ENCODE measurements around the gene DIS3L.
"Not testable (repeated sequence)": the region's sequence is repeated elsewhere in the genome, so short reads cannot be mapped to it uniquely, and the experiment has no call there.

The DIS3L gene

GRCh38 chr15:66290007-66290406 lies 3.4 kb upstream of the DIS3L start:
- TF ChIP-seq POLR2A (IDR thresholded peaks at IDR 0.05; ENCODE audit: low read depth, low read length): no peak
- DNase-seq (ENCODE audit: insufficient read length, low spot score) (no peak), FAIRE-seq (no peak)

GRCh38 chr15:66290518-66290917 lies 2.9 kb upstream of the DIS3L start:
- FAIRE-seq (no peak), DNase-seq (ENCODE audit: insufficient read length, low spot score) (no peak)
- TF ChIP-seq POLR2A (IDR thresholded peaks at IDR 0.05; ENCODE audit: low read depth, low read length): no peak

- DNase-seq (ENCODE audit: insufficient read length, low spot score) (no peak), FAIRE-seq (no peak)
- no peak for TF ChIP-seq POLR2A (IDR thresholded peaks at IDR 0.05; ENCODE audit: low read depth, low read length)
These were observed 1.4 kb upstream of the DIS3L start for GRCh38 chr15:66291816-66292570.

GRCh38 chr15:66292571-66293418 lies 573 bp upstream of the DIS3L start:
- DNase-seq (ENCODE audit: insufficient read length, low spot score) (no peak), FAIRE-seq (no peak)
- no peak for TF ChIP-seq POLR2A (IDR thresholded peaks at IDR 0.05; ENCODE audit: low read depth, low read length)

- peak; percentile 50 for DNase-seq (ENCODE audit: insufficient read length, low spot score)
- TF ChIP-seq POLR2A (IDR thresholded peaks at IDR 0.05; ENCODE audit: low read depth, low read length): no peak
- FAIRE-seq: peak; percentile 57
These were observed 976 bp downstream of the DIS3L start for GRCh38 chr15:66294157-66294931.

GRCh38 chr15:66294932-66295235 lies 1.5 kb downstream of the DIS3L start:
- FAIRE-seq: no peak
- peak; percentile 16 for DNase-seq (ENCODE audit: insufficient read length, low spot score)
- TF ChIP-seq POLR2A (IDR thresholded peaks at IDR 0.05; ENCODE audit: low read depth, low read length): no peak

- no peak for TF ChIP-seq POLR2A (IDR thresholded peaks at IDR 0.05; ENCODE audit: low read depth, low read length)
- FAIRE-seq (no peak), DNase-seq (ENCODE audit: insufficient read length, low spot score) (no peak)
These were observed 2.8 kb downstream of the DIS3L start for GRCh38 chr15:66296186-66296585.

- no peak for TF ChIP-seq POLR2A (IDR thresholded peaks at IDR 0.05; ENCODE audit: low read depth, low read length)
- DNase-seq (ENCODE audit: insufficient read length, low spot score) (no peak), FAIRE-seq (no peak)
These were observed 5.5 kb downstream of the DIS3L start for GRCh38 chr15:66298803-66299251.

GRCh38 chr15:66302489-66303278 lies 9.3 kb downstream of the DIS3L start:
- no peak for FAIRE-seq
- no peak for DNase-seq (ENCODE audit: insufficient read length, low spot score)
- no peak for TF ChIP-seq POLR2A (IDR thresholded peaks at IDR 0.05; ENCODE audit: low read depth, low read length)

- not testable (repeated sequence) for DNase-seq (ENCODE audit: insufficient read length, low spot score); FAIRE-seq
These were observed 11.1 kb downstream of the DIS3L start for GRCh38 chr15:66304425-66304824.

GRCh38 chr15:66306381-66306780 lies 13.0 kb downstream of the DIS3L start:
- FAIRE-seq (no peak), DNase-seq (ENCODE audit: insufficient read length, low spot score) (no peak)
- TF ChIP-seq POLR2A (IDR thresholded peaks at IDR 0.05; ENCODE audit: low read depth, low read length): no peak

GRCh38 chr15:66308531-66308930 lies 15.2 kb downstream of the DIS3L start:
- TF ChIP-seq POLR2A (IDR thresholded peaks at IDR 0.05; ENCODE audit: low read depth, low read length): no peak
- DNase-seq (ENCODE audit: insufficient read length, low spot score) (no peak), FAIRE-seq (no peak)

GRCh38 chr15:66309828-66310227 lies 16.5 kb downstream of the DIS3L start:
- FAIRE-seq (no peak), DNase-seq (ENCODE audit: insufficient read length, low spot score) (no peak)
- TF ChIP-seq POLR2A (IDR thresholded peaks at IDR 0.05; ENCODE audit: low read depth, low read length): no peak

Measured in H54 (cell line).